ENCODE measurements around the gene ACTR3. TPM values are rescaled to one million over a fixed set of nuclear protein-coding genes. Genes with fewer than 3 reads are reported as not detected.
"Not testable (repeated sequence)": the region's sequence is repeated elsewhere in the genome, so short reads cannot be mapped to it uniquely, and the experiment has no call there.

Gene ACTR3
- total RNA-seq, 1 experiment from 2014 or later: 180 TPM

DNA sequence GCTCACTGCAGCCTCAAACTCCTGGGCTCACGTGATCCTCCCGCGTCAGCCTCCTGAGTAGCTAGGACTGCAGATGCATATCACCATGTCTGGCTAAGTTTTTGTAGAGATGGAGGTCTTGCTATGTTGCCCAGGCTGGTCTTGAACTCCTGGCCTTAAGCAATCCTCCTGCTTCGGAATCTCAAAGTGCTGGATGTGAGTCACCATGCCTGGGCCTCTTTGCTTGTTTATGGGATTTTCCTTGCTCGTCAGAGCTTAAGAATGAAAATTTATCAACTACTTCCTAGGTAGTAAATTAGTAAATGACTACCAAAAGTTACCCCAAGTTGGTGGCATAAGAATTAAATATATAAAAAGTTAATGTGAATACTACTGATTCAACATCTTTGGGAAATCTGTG lies 51.0 kb downstream of the ACTR3 start:
- H4K20me1 ChIP-seq (ENCODE audit: control insufficient read depth, insufficient read depth, insufficient read length): no peaks in the 10 kb centered on the region
- no peak overlapping the region for H3K4me3 Mint-ChIP-seq
- no peak overlapping the region for H2BK120ac ChIP-seq (ENCODE audit: low read depth, low read length, poor library complexity, severe bottlenecking)
- no peak overlapping the region for H3K27ac ChIP-seq (ENCODE audit: insufficient read length, low read depth, low read length)
- no peaks in the 10 kb centered on the region for H3K79me1 ChIP-seq (ENCODE audit: insufficient read depth, low read depth, low read length, poor library complexity, severe bottlenecking)
- H3K56ac ChIP-seq (ENCODE audit: insufficient read length, low read depth, low read length): no peak overlapping the region
- H2BK20ac ChIP-seq (ENCODE audit: low read depth, low read length, poor library complexity, severe bottlenecking): no peak overlapping the region
- no peak for DNase-seq
- no peaks in the 10 kb centered on the region for H3K79me2 ChIP-seq (ENCODE audit: insufficient read depth, low read length)
- H3K36me3 Mint-ChIP-seq (ENCODE audit: insufficient read depth in 1 of 3, low read depth in 3 of 3): peaks cover 30 to 44% (median 42%) of the 10 kb centered on the region in 3 experiments
- H3K14ac ChIP-seq (ENCODE audit: insufficient read depth, low read length): no peak overlapping the region
- no peak overlapping the region for H3K9ac ChIP-seq (ENCODE audit: extremely low read depth, insufficient read length, low read length)
- H3K9me3 Mint-ChIP-seq: peaks cover 14% of the 10 kb centered on the region in 2 experiments; a peak in 4 of 5 replicates
- H2AFZ ChIP-seq (ENCODE audit: low read length): no peak overlapping the region
- no peak overlapping the region for H2BK5ac ChIP-seq (ENCODE audit: insufficient read length, low read length)
- no peak overlapping the region for H4K8ac ChIP-seq (replicated peaks; ENCODE audit: insufficient read length, low read depth, low read length)
- H2BK15ac ChIP-seq (ENCODE audit: low read depth, low read length): no peak overlapping the region
- no peak overlapping the region for H2AK5ac ChIP-seq (ENCODE audit: insufficient read length, low read length)
- H3K27me3 Mint-ChIP-seq (ENCODE audit: low read depth): no peaks in the 10 kb centered on the region
- no peaks in the 10 kb centered on the region for H3K4me1 Mint-ChIP-seq
- no peak for TF ChIP-seq CTCF (conservative IDR thresholded peaks at IDR 0.05)
- H3K27me3 ChIP-seq (ENCODE audit: insufficient read depth, low read length): no peaks in the 10 kb centered on the region
- H4K5ac ChIP-seq (ENCODE audit: insufficient read length, low read depth, low read length): no peak overlapping the region
- H3K9me3 ChIP-seq (ENCODE audit: control insufficient read depth, low read depth, low read length): no peaks in the 10 kb centered on the region
- no peak overlapping the region for H3K4me2 ChIP-seq (ENCODE audit: insufficient read depth, insufficient read length, low read length)
- H3T11ph ChIP-seq (ENCODE audit: low read length): no peak overlapping the region
- H3K18ac ChIP-seq (ENCODE audit: insufficient read length, low read depth, low read length): no peak overlapping the region
- no peak overlapping the region for H2BK12ac ChIP-seq (ENCODE audit: insufficient read length, low read depth, low read length)
- H3K4ac ChIP-seq (ENCODE audit: low read depth, low read length): no peak overlapping the region
- no peak overlapping the region for H4K91ac ChIP-seq (ENCODE audit: insufficient read length, low read depth, low read length)
- no peaks in the 10 kb centered on the region for H3K23me2 ChIP-seq (ENCODE audit: insufficient read length, low read depth, low read length, poor library complexity, severe bottlenecking)
- WGBS (ENCODE audit: extremely low coverage, insufficient read length, low lambda C conversion rate): no CpG with 5 or more reads among the region's 5 CpGs
- H3K23ac ChIP-seq (ENCODE audit: insufficient read length, low read depth, low read length): no peak overlapping the region
- no peak overlapping the region for H3K27ac Mint-ChIP-seq
- no peaks in the 10 kb centered on the region for H3K4me1 ChIP-seq (ENCODE audit: insufficient read depth, low read length)

- not testable (repeated sequence) for H2BK15ac ChIP-seq (ENCODE audit: low read depth, low read length); H4K8ac ChIP-seq (replicated peaks; ENCODE audit: insufficient read length, low read depth, low read length); H3K27ac ChIP-seq (ENCODE audit: insufficient read length, low read depth, low read length); H3K4me2 ChIP-seq (ENCODE audit: insufficient read depth, insufficient read length, low read length); H3K9me3 ChIP-seq (ENCODE audit: control insufficient read depth, low read depth, low read length); DNase-seq; H3K27me3 ChIP-seq (ENCODE audit: insufficient read depth, low read length); H3K27me3 Mint-ChIP-seq (ENCODE audit: low read depth); H3K79me1 ChIP-seq (ENCODE audit: insufficient read depth, low read depth, low read length, poor library complexity, severe bottlenecking); H2AFZ ChIP-seq (ENCODE audit: low read length); H3K4me1 ChIP-seq (ENCODE audit: insufficient read depth, low read length); H3K14ac ChIP-seq (ENCODE audit: insufficient read depth, low read length); H3K9me3 Mint-ChIP-seq; H3K56ac ChIP-seq (ENCODE audit: insufficient read length, low read depth, low read length); H3K23me2 ChIP-seq (ENCODE audit: insufficient read length, low read depth, low read length, poor library complexity, severe bottlenecking); H3K18ac ChIP-seq (ENCODE audit: insufficient read length, low read depth, low read length); H3K27ac Mint-ChIP-seq; H3K23ac ChIP-seq (ENCODE audit: insufficient read length, low read depth, low read length); H4K5ac ChIP-seq (ENCODE audit: insufficient read length, low read depth, low read length); H4K91ac ChIP-seq (ENCODE audit: insufficient read length, low read depth, low read length); H3K4me3 Mint-ChIP-seq; H3K4me1 Mint-ChIP-seq; H2BK5ac ChIP-seq (ENCODE audit: insufficient read length, low read length); H3K9ac ChIP-seq (ENCODE audit: extremely low read depth, insufficient read length, low read length); H2BK12ac ChIP-seq (ENCODE audit: insufficient read length, low read depth, low read length); H3T11ph ChIP-seq (ENCODE audit: low read length); H3K4ac ChIP-seq (ENCODE audit: low read depth, low read length); H2AK5ac ChIP-seq (ENCODE audit: insufficient read length, low read length); H3K79me2 ChIP-seq (ENCODE audit: insufficient read depth, low read length); H4K20me1 ChIP-seq (ENCODE audit: control insufficient read depth, insufficient read depth, insufficient read length); H2BK20ac ChIP-seq (ENCODE audit: low read depth, low read length, poor library complexity, severe bottlenecking); H2BK120ac ChIP-seq (ENCODE audit: low read depth, low read length, poor library complexity, severe bottlenecking)
- peaks cover 5 to 50% (median 30%) of the 10 kb centered on the region in 3 experiments for H3K36me3 Mint-ChIP-seq (ENCODE audit: insufficient read depth in 1 of 3, low read depth in 3 of 3)
- WGBS (ENCODE audit: extremely low coverage, insufficient read length, low lambda C conversion rate): no CpG with 5 or more reads among the region's 2 CpGs
Observed at GRCh38 chr2:113945784-113946183, 55.9 kb downstream of the ACTR3 start.
